ENCODE results near the gene GPR61. TPM values are rescaled to one million over a fixed set of nuclear protein-coding genes. Genes with fewer than 3 reads are reported as not detected.

Gene GPR61
- total RNA-seq (2021) = 0.24 and 0.48 TPM in 2 replicates
- long read RNA-seq, partial matches to known transcripts = 0 of 1 reads
- long read RNA-seq, other reads (novel, unspliced or antisense) = 0 of 1 reads

GRCh38 chr1:109539676-109540075 lies at the start of gene GPR61:
TSS of gene GPR61 (plus strand) at chr1:109539872. CDS start at chr1:109543023, 3,151 bp downstream.
- DNase-seq = no peak
- peak within 1 kb of the TSS in 1 of 2 experiments; percentile 57; a peak in 3 of 5 replicates for H3K4me3 Mint-ChIP-seq
- no peaks in the 10 kb centered on the region for H3K79me1 ChIP-seq (ENCODE audit: insufficient read depth, low read depth, low read length, poor library complexity, severe bottlenecking)
- no peaks in the 10 kb centered on the region for H4K20me1 ChIP-seq (ENCODE audit: control insufficient read depth, insufficient read depth, insufficient read length)
- no peak within 1 kb of the TSS for H4K5ac ChIP-seq (ENCODE audit: insufficient read length, low read depth, low read length)
- H3K9me3 Mint-ChIP-seq = no peaks in the 10 kb centered on the region; a peak in 1 of 5 replicates
- no peak within 1 kb of the TSS for H3K23ac ChIP-seq (ENCODE audit: insufficient read length, low read depth, low read length)
- no peak within 1 kb of the TSS for H3K14ac ChIP-seq (ENCODE audit: insufficient read depth, low read length)
- TF ChIP-seq CTCF (conservative IDR thresholded peaks at IDR 0.05) = no peak
- no peak within 1 kb of the TSS for H4K8ac ChIP-seq (replicated peaks; ENCODE audit: insufficient read length, low read depth, low read length)
- H3K36me3 Mint-ChIP-seq (ENCODE audit: insufficient read depth in 1 of 3, low read depth in 3 of 3) = no peaks in the 10 kb centered on the region; a peak in 1 of 7 replicates
- H2BK20ac ChIP-seq (ENCODE audit: low read depth, low read length, poor library complexity, severe bottlenecking) = no peak within 1 kb of the TSS
- H2BK120ac ChIP-seq (ENCODE audit: low read depth, low read length, poor library complexity, severe bottlenecking) = no peak within 1 kb of the TSS
- no peak within 1 kb of the TSS for H3K18ac ChIP-seq (ENCODE audit: insufficient read length, low read depth, low read length)
- H3K79me2 ChIP-seq (ENCODE audit: insufficient read depth, low read length) = no peaks in the 10 kb centered on the region
- no peaks in the 10 kb centered on the region for H3K9me3 ChIP-seq (ENCODE audit: control insufficient read depth, low read depth, low read length)
- no peak within 1 kb of the TSS for H3K4me2 ChIP-seq (ENCODE audit: insufficient read depth, insufficient read length, low read length)
- no peak within 1 kb of the TSS for H2BK15ac ChIP-seq (ENCODE audit: low read depth, low read length)
- H3K27ac Mint-ChIP-seq = peak within 1 kb of the TSS in 1 of 3 experiments; percentile 29; a peak in 1 of 7 replicates
- no peak within 1 kb of the TSS for H3T11ph ChIP-seq (ENCODE audit: low read length)
- no peak within 1 kb of the TSS for H3K4ac ChIP-seq (ENCODE audit: low read depth, low read length)
- H3K27me3 Mint-ChIP-seq (ENCODE audit: low read depth) = peaks cover 2% of the 10 kb centered on the region
- no peak within 1 kb of the TSS for H2BK5ac ChIP-seq (ENCODE audit: insufficient read length, low read length)
- H3K23me2 ChIP-seq (ENCODE audit: insufficient read length, low read depth, low read length, poor library complexity, severe bottlenecking) = no peaks in the 10 kb centered on the region
- no peak within 1 kb of the TSS for H2AK5ac ChIP-seq (ENCODE audit: insufficient read length, low read length)
- no peaks in the 10 kb centered on the region; the same call in 1 of the 2 replicates for H3K4me1 ChIP-seq (ENCODE audit: insufficient read depth, low read length)
- no peak within 1 kb of the TSS for H4K91ac ChIP-seq (ENCODE audit: insufficient read length, low read depth, low read length)
- peaks cover 8 to 21% of the 10 kb centered on the region in 2 experiments for H3K4me1 Mint-ChIP-seq
- WGBS (ENCODE audit: extremely low coverage, insufficient read length, low lambda C conversion rate) = no CpG with 5 or more reads among the region's 7 CpGs
- no peak within 1 kb of the TSS for H3K9ac ChIP-seq (ENCODE audit: extremely low read depth, insufficient read length, low read length)
- no peak within 1 kb of the TSS for H2AFZ ChIP-seq (ENCODE audit: low read length)
- no peak within 1 kb of the TSS for H3K56ac ChIP-seq (ENCODE audit: insufficient read length, low read depth, low read length)
- no peak within 1 kb of the TSS for H3K27ac ChIP-seq (ENCODE audit: insufficient read length, low read depth, low read length)
- H2BK12ac ChIP-seq (ENCODE audit: insufficient read length, low read depth, low read length) = no peak within 1 kb of the TSS
- no peaks in the 10 kb centered on the region for H3K27me3 ChIP-seq (ENCODE audit: insufficient read depth, low read length)
